ENCODE data around the gene DCTN2.
"Not testable (repeated sequence)": the region's sequence is repeated elsewhere in the genome, so short reads cannot be mapped to it uniquely, and the experiment has no call there.

The DCTN2 gene

GRCh38 chr12:57527184-57527583 lies 19.8 kb downstream of the DCTN2 start:
- DNase-seq (ENCODE audit: low spot score): no peak

GRCh38 chr12:57526477-57527126 lies 20.4 kb downstream of the DCTN2 start:
- DNase-seq (ENCODE audit: low spot score): no peak

DNA sequence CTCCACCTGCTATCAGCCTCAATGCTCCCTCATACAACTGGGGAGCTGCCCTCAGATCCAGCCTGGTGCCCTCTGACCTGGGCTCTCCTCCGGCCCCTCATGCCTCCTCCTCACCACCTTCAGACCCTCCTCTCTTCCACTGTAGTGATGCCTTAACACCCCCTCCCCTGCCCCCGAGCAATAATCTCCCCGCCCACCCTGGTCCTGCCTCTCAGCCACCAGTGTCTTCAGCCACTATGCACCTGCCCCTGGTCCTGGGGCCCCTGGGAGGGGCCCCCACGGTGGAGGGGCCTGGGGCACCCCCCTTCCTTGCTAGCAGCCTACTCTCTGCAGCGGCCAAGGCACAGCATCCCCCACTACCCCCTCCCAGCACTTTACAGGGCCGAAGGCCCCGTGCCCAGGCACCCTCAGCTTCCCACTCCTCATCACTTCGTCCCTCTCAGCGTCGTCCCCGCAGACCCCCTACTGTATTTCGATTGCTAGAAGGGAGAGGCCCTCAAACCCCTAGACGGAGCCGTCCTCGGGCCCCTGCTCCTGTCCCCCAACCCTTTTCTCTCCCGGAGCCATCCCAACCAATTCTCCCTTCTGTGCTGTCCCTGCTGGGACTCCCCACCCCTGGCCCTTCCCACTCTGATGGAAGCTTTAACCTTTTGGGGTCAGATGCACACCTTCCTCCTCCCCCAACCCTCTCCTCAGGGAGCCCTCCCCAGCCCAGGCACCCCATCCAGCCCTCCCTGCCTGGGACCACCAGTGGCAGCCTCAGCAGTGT lies 21.2 kb downstream of the DCTN2 start:
- no peak for DNase-seq (ENCODE audit: low spot score)

GRCh38 chr12:57524814-57525614 lies 22.0 kb downstream of the DCTN2 start:
- DNase-seq (ENCODE audit: low spot score): no peak

GRCh38 chr12:57523706-57524614 lies 23.0 kb downstream of the DCTN2 start:
- no peak for DNase-seq (ENCODE audit: low spot score)

DNA sequence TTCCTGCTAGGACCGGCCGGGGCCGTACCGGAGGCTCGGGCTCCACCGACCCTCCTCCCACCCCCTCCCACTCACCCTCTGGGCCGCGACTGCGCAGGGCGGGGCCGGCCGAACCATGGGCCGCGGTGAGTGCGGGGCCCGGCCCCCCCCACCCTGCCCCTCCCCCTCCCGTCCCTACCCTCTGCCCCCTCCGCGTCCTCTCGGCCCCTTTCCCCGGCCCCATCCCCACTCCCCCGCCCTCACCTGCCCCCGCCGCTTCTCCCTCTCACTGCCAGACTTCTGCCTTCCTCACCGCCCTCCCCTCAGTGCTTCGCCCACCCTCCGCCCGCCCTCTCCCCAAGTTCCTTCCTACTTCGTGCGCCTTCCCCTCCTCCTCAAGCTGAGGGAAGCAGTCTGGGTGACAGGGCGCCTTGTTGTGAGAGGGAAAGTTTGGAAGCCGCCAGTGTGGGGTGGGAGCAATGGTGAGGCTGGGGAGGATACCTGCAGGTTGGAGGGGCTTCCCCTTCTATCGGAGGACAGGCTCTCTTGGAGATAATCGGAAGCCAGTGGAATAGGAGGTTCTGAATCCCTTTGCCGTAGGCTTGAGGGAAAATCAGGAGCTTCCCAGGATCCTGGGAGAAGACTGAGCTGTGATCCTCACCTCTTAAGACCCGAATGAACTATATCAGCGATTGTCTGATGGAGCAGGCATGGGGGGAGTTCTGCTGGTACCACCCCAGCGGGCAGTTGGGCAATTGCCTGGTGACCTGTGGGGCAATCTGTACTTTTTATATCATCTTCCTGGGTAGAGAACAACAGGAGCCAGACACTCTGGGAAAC lies 23.9 kb downstream of the DCTN2 start:
- no peak for DNase-seq (ENCODE audit: low spot score)

DNA sequence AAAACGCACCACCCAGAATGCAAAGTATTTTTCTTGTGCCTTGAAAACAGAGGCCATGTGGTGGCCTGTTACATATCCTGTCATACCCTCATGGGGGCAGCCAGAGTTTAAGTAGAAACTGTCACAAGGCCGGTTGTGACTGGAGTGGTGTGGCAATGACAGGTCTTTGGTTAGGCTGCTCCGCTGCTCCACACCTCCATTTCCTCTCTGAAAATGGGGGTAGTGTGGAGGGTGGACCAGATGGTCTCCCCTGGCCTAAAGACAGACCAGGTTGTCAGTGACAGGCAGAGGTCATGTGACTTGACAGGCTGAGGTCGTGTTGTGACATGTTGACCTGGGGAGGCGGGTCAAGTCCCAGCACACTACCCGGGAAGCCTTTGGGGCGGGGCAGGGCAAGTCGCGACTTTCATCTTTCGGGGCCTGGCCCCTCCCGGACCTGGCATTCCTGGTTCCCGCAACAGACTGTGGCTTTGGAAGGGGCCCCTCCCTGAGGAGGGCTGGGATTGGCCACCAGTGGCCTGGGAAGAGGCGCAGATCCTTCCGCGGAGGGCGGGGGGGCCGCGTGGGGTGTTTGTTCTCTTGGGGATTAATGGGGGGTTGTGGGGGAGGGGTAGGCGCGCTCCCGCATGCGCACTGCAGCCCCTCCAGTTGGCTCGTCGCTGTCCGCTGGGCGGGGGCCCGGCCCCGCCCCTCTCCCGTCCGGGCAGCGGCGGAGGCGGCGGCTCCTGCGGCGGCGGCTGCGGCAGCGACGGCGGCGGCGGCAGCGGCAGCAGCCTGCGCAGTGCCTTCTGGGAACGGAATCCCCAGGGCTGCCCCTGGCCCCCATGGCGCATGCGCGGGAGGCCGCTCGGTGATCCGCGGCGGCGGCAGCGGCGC lies 24.7 kb downstream of the DCTN2 start, which contains the start of gene MBD6:
TSS of gene MBD6 (plus strand) at position 814 of the 876 bp plus-strand sequence. CDS start 1,480 bp downstream, outside the sequence.
- peak; percentile 96 for DNase-seq (ENCODE audit: low spot score)

DNA sequence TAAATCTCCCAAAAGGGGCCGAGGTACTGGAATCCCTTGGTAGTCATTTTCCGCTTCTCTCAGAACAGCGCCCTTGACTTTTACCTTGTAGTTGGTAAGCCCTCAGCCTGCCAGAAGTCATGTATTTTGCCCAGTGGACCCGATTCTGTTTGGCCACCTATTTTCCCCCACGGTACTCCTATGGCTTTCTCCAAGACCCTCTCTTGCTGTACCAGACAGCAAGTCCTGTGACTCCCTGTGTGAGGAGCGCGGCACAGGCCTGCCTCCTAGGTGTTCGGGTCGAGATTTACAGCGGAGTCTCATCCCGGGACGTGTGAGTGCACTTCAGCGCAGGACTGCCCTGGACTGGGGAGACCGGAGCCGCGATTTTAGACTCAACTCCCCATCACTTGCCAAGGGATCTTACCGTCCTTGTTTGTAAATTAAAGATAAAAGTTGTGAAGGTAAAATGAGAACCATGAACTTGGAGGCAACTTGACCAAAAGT lies 25.4 kb downstream of the DCTN2 start:
- peak; percentile 77 for DNase-seq (ENCODE audit: low spot score)

DNA sequence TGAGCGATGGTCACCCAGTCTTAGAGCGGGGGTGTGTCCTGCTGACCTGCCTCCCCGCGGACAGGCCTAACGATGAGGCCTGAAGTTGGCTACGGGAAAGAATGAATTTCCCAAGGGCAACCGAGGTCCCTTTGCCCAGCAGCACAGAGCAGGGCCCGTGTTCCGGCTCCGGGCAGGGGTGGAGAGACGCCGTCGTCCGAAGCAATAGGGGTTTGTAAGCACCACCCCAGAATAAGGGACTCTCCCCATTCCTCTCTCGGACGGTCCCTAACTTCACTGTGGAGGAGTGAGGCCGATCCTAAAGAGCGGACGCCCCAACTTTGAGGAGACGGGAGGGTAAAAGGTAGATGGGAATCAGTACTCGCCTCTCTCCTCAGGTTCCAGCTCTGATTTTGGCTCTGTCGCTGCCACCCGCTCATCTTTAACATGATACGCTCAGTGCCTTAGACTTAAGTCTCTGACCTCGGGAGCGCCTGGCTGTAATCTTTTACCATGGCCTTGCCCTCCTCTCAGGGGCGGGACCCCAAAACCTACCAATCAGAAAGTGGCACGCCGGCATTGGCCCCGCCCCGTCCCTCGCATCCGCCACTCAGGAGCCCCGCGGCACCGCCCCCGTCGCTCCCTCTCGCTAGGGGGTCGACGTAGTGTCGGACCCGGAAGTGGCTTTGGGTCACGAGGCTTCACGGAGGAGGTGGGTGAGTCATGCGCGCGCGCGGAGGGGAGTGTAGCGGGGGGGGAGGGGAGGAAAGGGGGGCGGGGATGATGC lies 26.8 kb downstream of the DCTN2 start, which contains the start of gene DDIT3:
TSS of gene DDIT3 (minus strand) at position 462 of the 766 bp plus-strand sequence. CDS start 3,108 bp downstream, outside the sequence.
- peak; percentile 97 for DNase-seq (ENCODE audit: low spot score)

DNA sequence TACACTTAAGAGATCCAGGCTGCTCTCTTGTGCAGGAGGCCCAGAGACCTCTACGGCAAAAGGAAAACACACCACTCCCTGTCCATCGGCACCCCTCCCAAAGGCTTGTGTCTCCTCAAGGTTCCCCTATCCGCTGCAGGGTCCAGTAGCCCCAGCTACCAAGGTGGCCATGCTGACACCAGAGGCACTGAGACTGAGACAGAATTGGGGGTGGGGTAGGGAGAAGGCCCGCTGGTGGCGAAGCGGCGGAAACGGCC lies 27.3 kb downstream of the DCTN2 start:
- no peak for DNase-seq (ENCODE audit: low spot score)

DNA sequence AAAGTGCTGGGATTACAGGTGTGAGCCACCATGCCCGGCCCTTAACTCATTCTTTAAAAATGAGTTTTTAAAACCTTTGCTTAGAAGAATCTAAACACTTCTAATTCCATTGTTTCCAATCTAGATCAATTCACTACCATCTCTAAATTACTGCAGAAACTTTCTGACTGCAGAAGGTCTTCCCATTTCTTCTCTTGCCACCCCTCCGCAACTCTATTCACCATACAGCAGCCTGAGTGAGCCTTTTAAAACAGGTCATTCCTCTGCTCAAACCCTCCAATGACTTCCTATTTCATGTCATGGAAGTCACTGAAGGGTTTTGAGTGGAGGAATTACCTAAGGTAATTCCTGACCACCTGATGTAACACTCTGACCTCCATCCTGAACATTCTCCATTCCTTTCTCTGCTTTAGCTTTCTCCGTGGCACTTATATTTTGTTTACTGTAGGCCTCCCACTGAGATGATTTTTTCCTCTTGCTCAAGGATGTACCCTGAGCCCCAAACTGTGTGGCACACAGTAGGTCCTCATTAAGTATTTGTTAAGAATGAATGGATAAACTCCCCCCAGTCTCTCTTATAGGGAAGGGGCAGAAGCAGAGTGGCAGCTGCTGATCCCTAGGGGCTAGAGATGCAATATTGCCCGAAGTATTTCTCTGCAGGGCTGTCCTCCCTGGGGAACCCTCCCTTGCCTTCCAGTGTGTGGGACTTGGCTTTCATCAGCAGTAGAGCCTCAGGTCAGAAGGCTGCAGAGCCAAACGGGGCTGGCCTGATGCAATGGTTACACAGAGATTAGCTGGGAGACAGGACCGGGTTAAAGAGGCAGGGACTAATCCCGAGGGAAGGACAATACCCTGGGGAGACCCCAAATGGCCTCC lies 27.8 kb downstream of the DCTN2 start:
- no peak for DNase-seq (ENCODE audit: low spot score)

DNA sequence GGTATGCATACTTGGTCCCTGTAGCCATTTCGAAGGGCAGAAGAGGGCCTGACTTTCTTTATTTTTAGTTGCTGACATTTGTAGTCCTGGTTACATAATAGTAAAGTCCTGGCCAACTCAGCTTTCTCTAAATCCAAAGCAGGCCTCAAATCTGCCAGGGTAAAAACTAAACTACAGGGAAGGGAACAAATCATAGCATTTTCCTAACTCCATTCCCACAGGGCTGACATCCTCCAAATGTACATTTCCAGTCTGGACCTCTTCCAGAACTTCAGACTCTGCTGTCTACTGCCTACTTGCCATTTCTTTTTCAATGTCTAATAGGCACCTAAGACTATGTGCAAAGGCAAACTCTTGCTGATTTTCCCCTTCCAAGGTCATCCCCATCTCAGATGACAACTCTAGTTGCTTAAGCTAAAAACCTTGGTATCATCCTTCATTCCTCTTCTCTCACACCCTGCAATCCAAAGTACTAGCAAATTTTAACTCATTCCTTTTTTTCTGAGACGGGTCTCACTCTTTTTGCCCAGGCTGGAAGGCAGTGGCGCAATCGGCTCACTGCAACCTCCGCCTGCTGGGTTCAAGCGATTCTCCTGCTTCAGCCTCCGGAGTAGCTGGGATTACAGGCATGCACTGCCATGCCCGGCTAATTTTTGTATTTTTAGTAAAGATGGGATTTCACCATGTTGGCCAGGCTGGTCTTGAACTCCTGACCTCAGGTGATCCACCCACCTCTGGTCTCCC lies 28.6 kb downstream of the DCTN2 start:
- DNase-seq (ENCODE audit: low spot score): no peak

GRCh38 chr12:57517718-57518117 lies 29.3 kb downstream of the DCTN2 start:
- not testable (repeated sequence) for DNase-seq (ENCODE audit: low spot score)

DNA sequence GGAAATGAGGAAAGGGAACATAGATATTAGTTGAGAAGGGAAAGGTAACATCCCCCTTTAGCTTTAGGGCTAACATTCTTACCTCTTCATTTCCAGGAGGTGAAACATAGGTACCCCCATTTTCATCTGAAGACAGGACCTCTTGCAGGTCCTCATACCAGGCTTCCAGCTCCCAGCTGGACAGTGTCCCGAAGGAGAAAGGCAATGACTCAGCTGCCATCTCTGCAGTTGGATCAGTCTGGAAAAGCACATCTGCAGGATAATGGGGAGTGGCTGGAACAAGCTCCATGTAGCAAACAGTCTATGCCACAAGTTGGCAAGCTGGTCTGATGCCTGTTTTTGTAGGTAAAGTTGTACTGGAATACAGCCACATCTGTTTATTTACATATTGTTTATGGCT lies 29.8 kb downstream of the DCTN2 start:
- DNase-seq (ENCODE audit: low spot score): no peak

DNA sequence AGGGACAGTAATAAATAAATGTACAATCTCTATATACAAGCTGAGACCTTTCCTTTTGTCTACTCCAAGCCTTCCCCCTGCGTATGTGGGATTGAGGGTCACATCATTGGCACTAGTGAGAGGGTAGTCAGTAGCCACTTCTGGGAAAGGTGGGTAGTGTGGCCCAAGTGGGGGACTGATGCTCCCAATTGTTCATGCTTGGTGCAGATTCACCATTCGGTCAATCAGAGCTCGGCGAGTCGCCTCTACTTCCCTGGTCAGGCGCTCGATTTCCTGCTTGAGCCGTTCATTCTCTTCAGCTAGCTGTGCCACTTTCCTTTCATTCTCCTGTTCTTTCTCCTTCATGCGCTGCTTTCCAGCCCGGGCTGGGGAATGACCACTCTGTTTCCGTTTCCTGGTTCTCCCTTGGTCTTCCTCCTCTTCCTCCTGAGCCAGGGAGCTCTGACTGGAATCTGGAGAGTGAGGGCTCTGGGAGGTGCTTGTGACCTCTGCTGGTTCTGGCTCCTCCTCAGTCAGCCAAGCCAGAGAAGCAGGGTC lies 30.3 kb downstream of the DCTN2 start:
- DNase-seq (ENCODE audit: low spot score): no peak

DNA sequence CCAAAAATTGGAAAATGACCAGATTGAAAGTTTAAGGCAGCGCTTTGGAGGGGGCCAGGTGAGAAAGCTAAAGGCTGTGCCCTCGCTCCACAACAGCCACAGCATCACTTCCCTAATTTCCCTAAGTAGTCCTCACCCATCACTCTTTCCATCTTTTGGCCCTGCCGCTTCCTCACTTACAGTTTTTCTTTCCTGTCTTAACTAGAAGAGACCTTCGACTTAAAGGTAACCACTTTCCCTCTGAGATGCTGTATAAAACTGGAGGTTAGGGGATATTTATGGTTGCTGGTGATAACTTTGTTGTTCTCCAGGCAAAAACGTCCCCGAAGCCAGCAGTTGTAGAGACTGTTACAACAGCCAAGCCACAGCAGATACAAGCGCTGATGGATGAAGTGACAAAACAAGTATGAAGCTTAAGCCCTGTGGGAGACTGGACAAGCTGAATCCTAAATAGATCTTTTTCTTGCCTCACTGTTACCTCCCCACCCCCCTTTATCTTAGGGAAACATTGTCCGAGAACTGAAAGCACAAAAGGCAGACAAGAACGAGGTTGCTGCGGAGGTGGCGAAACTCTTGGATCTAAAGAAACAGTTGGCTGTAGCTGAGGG lies 31.0 kb downstream of the DCTN2 start:
- DNase-seq (ENCODE audit: low spot score): no peak
